ENCODE measurements around the gene NME4. TPM values are rescaled to one million over a fixed set of nuclear protein-coding genes. Genes with fewer than 3 reads are reported as not detected.

Gene NME4
- total RNA-seq, 2 donors from 2014 or later: 68.7 to 91.2 TPM

DNA sequence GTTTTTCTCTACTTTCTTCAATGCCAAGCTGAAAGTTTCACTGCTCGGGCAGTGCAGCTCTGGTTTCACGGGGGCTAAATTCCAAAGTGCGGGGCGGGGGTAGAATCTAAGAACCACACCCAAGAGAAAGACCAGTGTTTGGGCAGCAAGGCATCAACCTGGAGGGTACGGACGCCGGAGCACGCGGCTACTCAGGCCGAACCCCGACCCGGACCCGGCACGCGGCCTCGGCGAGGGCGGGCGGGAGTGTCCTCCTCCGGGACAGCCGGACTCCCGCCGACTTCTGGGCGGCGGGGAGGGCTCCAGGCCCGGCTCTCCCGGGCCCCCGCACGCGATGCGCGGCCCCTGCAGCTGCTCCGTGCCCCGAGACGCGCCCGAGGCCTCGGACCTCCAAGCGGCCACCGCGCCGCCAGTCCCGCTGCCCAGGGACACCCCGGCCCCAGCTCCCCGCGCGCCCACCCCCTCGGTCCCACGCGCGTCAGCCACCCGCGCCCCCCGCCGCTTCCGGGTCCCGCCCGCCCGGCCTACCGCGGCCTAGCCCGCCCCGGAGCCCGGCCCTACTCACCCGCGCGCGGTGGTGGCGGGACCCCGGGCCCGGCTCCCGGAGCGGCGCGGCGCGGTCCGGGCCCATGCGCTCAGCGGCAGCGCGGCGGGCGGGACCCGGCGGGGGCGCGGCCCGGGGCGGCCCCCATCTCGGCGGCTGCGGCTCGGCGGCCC is 45.0 kb upstream of the NME4 start:
- H3K27me3 ChIP-seq (replicated peaks; ENCODE audit: insufficient read depth): no peaks in the 10 kb centered on the region
- TF ChIP-seq CTCF (IDR thresholded peaks at IDR 0.05): no peak
- ATAC-seq (ENCODE audit: insufficient number of reproducible peaks, low FRiP score, low read depth) (peak; percentile 10), DNase-seq (ENCODE audit: low spot score) (no peak)
- peak overlapping the region; percentile 86 for H3K4me3 ChIP-seq
- H3K27ac ChIP-seq: no peak overlapping the region
- H3K9me3 ChIP-seq: no peaks in the 10 kb centered on the region
- no peaks in the 10 kb centered on the region for H3K36me3 ChIP-seq
- peaks cover 8 to 16% of the 10 kb centered on the region in 2 donors for H3K4me1 ChIP-seq (ENCODE audit: control insufficient read depth in 1 of 2, low read depth in 2 of 2)

- H3K27me3 ChIP-seq (replicated peaks; ENCODE audit: insufficient read depth): no peaks in the 10 kb centered on the region
- peak within 1 kb of the TSS; percentile 34 to 57 for H3K27ac ChIP-seq
- no peaks in the 10 kb centered on the region for H3K36me3 ChIP-seq
- TF ChIP-seq CTCF (IDR thresholded peaks at IDR 0.05): peak; percentile 45
- DNase-seq (ENCODE audit: low spot score): peak; percentile 99
- ATAC-seq (ENCODE audit: insufficient number of reproducible peaks, low FRiP score, low read depth): peak; percentile 84
- H3K4me3 ChIP-seq: peak within 1 kb of the TSS; percentile 86
- no peaks in the 10 kb centered on the region for H3K9me3 ChIP-seq
- H3K4me1 ChIP-seq (ENCODE audit: control insufficient read depth in 1 of 2, low read depth in 2 of 2): peaks cover 8 to 16% of the 10 kb centered on the region in 2 donors
Measured at GRCh38 chr16:352547-353403, 44.2 kb upstream of the NME4 start, which contains the start of gene AXIN1. Gene AXIN1, minus strand, starts transcription at chr16:352723. Its CDS starts 5,698 bp downstream, at chr16:347025.

GRCh38 chr16:353404-354290 is 43.4 kb upstream of the NME4 start:
- peak overlapping the region; percentile 67 for H3K4me3 ChIP-seq
- H3K27me3 ChIP-seq (replicated peaks; ENCODE audit: insufficient read depth): no peaks in the 10 kb centered on the region
- peaks cover 8 to 16% of the 10 kb centered on the region in 2 donors for H3K4me1 ChIP-seq (ENCODE audit: control insufficient read depth in 1 of 2, low read depth in 2 of 2)
- H3K36me3 ChIP-seq: no peaks in the 10 kb centered on the region
- no peaks in the 10 kb centered on the region for H3K9me3 ChIP-seq
- H3K27ac ChIP-seq: peak overlapping the region; percentile 34 to 57
- DNase-seq (ENCODE audit: low spot score) (no peak), ATAC-seq (ENCODE audit: insufficient number of reproducible peaks, low FRiP score, low read depth) (peak; percentile 2)
- TF ChIP-seq CTCF (IDR thresholded peaks at IDR 0.05): no peak

DNA sequence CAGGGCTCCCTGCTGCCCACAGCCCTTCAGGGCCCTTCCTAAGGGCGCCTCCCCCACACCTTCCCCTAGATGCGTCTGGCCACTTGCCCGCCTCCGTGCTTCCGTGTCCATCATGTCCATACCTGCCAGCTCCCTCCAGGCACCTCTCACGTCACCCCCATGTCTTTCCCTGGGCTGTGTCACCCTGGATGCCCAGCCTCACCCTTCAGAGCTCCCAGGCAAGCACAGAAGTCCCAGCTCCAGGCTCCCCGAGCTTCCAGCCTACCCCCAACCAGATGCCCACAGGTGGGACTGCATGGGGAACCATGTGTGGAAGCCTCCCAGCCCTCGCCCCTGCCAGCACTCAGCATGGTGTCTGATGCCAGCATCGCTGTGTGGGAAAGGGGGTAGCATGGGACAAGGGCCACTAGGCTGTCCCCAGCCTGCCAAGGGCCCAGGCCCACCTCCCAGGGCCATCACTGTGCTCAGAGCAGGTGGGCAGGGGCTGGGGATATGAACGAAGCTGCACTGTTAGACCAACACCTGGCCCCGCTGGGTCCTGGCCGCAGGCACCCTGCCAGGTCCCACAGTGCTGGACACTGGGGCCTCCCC is 42.6 kb upstream of the NME4 start:
- no peaks in the 10 kb centered on the region for H3K27me3 ChIP-seq (replicated peaks; ENCODE audit: insufficient read depth)
- H3K9me3 ChIP-seq: no peaks in the 10 kb centered on the region
- ATAC-seq (ENCODE audit: insufficient number of reproducible peaks, low FRiP score, low read depth): no peak
- no peak overlapping the region for H3K4me3 ChIP-seq
- no peak overlapping the region for H3K27ac ChIP-seq
- no peak for DNase-seq (ENCODE audit: low spot score)
- no peaks in the 10 kb centered on the region for H3K36me3 ChIP-seq
- TF ChIP-seq CTCF (IDR thresholded peaks at IDR 0.05): no peak
- peaks cover 8 to 16% of the 10 kb centered on the region in 2 donors for H3K4me1 ChIP-seq (ENCODE audit: control insufficient read depth in 1 of 2, low read depth in 2 of 2)

All from thoracic aorta (tissue), 2 donors.